ENCODE data around the gene SLC25A29. TPM values are rescaled to one million over a fixed set of nuclear protein-coding genes. Genes with fewer than 3 reads are reported as not detected.

SLC25A29 gene
- total and polyA plus RNA-seq, 2 of the 8 experiments (the other 6 are each of a cell fraction or from before 2014, with no cell fraction given) = 135 to 177 TPM

- TF ChIP-seq POU5F1 (IDR thresholded peaks at IDR 0.05; ENCODE audit: low read depth, low read length) (no peak), HDAC6 (IDR thresholded peaks at IDR 0.05; ENCODE audit: low read depth, low read length) (no peak), MAFK (IDR thresholded peaks at IDR 0.05; ENCODE audit: low read depth, low read length) (no peak), YY1 (IDR thresholded peaks at IDR 0.05; ENCODE audit: low read depth, low read length) (no peak), SRF (IDR thresholded peaks at IDR 0.05; ENCODE audit: low read depth, low read length) (no peak), ZNF274 (IDR thresholded peaks at IDR 0.05; ENCODE audit: borderline replicate concordance, extremely low read depth, low read length) (no peak), FOSL1 (IDR thresholded peaks at IDR 0.05; ENCODE audit: insufficient read depth, low read depth, low read length) (no peak)
- TF ChIP-seq, protein P1, sequence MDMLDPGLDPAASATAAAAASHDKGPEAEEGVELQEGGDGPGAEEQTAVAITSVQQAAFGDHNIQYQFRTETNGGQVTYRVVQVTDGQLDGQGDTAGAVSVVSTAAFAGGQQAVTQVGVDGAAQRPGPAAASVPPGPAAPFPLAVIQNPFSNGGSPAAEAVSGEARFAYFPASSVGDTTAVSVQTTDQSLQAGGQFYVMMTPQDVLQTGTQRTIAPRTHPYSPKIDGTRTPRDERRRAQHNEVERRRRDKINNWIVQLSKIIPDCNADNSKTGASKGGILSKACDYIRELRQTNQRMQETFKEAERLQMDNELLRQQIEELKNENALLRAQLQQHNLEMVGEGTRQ (IDR thresholded peaks at IDR 0.05; ENCODE audit: low read length) = no peak
Measured at GRCh38 chr14:100293497-100294212, 12.6 kb downstream of the SLC25A29 start (continued).

Data from H1 (cell line).